NCI-H2029 (cell line): ENCODE results near the gene SETX.
A peak's percentile ranks its signal among the peaks of the same experiment; 100 is the strongest.

Experiments
- DNase-seq: peaks from one replicate; lab custom pipeline; 2025; lab: John Stamatoyannopoulos, UW

Gene SETX

GRCh38 chr9:132240841-132241482 lies 113.8 kb downstream of the SETX start:
- peak; percentile 95 for DNase-seq

- DNase-seq, result no peak
These were observed 114.6 kb downstream of the SETX start for GRCh38 chr9:132239999-132240840.

- DNase-seq, result no peak
These were observed 115.3 kb downstream of the SETX start for GRCh38 chr9:132239518-132239917.

GRCh38 chr9:132238992-132239391 lies 115.8 kb downstream of the SETX start:
- no peak for DNase-seq

- DNase-seq, result no peak
These were observed 116.5 kb downstream of the SETX start for GRCh38 chr9:132238026-132238972.

GRCh38 chr9:132237481-132237880 lies 117.3 kb downstream of the SETX start:
- no peak for DNase-seq

GRCh38 chr9:132236662-132237311 lies 118.0 kb downstream of the SETX start:
- no peak for DNase-seq

- DNase-seq, result peak; percentile 79
These were observed 118.7 kb downstream of the SETX start for GRCh38 chr9:132235894-132236661.

GRCh38 chr9:132235125-132235524 lies 119.7 kb downstream of the SETX start:
- DNase-seq, result no peak

- DNase-seq, result no peak
These were observed 120.3 kb downstream of the SETX start for GRCh38 chr9:132234535-132234934.

- DNase-seq, result no peak
These were observed 121.6 kb downstream of the SETX start for GRCh38 chr9:132233138-132233537.

GRCh38 chr9:132232522-132232921 lies 122.3 kb downstream of the SETX start:
- DNase-seq, result no peak

- DNase-seq, result no peak
These were observed 123.6 kb downstream of the SETX start for GRCh38 chr9:132231019-132231701.

- DNase-seq, result no peak
These were observed 124.2 kb downstream of the SETX start for GRCh38 chr9:132230605-132231004.

GRCh38 chr9:132228062-132228461 lies 126.7 kb downstream of the SETX start:
- DNase-seq, result no peak

GRCh38 chr9:132226571-132227430 lies 128.0 kb downstream of the SETX start:
- DNase-seq, result no peak

- DNase-seq, result no peak
These were observed 130.1 kb downstream of the SETX start for GRCh38 chr9:132224645-132225044.

- DNase-seq, result no peak
These were observed 132.8 kb downstream of the SETX start for GRCh38 chr9:132221941-132222340.

- no peak for DNase-seq
These were observed 136.6 kb downstream of the SETX start for GRCh38 chr9:132218208-132218607.
